ENCODE measurements around the gene CR1L.
"Not testable (repeated sequence)": the region's sequence is repeated elsewhere in the genome, so short reads cannot be mapped to it uniquely, and the experiment has no call there.

Gene CR1L

DNA sequence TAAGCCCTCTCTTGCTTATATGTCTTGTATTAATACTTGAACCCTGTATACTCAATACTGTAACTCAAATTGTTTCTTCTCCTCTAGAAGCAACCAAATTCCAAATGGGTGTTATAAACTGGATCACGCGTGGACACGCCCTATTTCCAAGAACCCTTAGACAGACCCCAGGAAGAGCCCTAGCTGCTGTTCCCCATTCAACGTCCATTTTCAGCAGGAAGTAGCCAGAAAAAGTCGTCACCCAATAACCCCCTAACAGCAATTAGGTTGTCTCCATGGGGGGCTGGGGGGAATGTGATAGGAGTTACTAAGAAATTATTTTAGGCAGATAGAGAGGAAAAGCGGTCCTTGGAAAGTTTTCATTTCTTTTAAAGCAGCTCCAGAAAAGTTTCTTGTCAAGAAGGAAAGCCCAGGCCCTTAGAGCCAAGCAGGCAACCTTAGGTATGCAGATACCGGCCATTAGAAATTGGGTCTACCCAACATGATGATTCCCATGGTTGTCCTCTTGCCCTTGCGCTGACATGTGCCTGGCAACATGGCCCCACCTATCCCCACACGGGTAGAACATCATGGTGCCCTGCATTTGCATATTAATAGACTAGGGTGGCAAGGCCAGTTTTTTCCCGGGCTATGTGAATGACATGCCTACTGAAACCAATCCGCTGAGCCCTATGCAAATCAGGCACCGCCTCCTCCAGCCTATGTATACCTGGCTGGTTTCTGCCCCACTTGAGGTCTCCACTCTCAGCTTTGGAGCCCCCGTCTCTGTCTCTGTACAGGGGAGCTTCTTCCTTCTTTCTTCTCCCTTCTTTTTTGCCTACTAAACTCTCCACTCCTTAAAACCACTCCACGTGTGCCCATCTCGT, 102.9 kb downstream of the CR1L start:
- no peak for DNase-seq

- DNase-seq, result no peak
Observed at GRCh38 chr1:207748737-207749528, 104.0 kb downstream of the CR1L start.

GRCh38 chr1:207750631-207751305, 105.8 kb downstream of the CR1L start:
- no peak for DNase-seq

- not testable (repeated sequence) for DNase-seq
Observed at GRCh38 chr1:207751463-207751789, 106.5 kb downstream of the CR1L start.

DNA sequence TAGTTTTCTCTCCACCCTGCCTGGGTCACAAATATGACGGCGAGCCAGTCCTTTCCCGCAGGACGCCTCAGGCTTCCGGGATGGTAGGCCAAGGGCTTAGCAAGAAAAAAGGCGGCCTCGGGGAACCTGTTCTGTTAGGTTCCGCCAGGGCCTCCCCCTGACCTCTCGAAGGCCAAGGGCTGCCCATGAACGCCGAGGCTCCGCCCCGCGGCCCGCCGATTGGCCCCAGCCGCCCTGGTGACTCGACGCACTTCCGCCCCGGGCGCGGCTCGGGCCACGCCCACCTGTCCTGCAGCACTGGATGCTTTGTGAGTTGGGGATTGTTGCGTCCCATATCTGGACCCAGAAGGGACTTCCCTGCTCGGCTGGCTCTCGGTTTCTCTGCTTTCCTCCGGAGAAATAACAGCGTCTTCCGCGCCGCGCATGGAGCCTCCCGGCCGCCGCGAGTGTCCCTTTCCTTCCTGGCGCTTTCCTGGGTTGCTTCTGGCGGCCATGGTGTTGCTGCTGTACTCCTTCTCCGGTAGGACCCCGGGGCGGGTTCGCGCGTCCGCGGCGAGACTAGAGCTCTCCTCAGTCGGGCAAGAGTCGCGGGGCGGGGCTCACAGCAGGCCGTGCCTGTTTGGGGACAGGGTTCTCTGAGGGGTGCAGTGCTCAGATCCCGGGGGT, 107.0 kb downstream of the CR1L start, which contains the start of gene CD46:
Gene CD46, plus strand, starts transcription at position 265 of the 666 bp plus-strand sequence. Its CDS starts 159 bp downstream, at position 424.
- DNase-seq, result peak; percentile 97

DNA sequence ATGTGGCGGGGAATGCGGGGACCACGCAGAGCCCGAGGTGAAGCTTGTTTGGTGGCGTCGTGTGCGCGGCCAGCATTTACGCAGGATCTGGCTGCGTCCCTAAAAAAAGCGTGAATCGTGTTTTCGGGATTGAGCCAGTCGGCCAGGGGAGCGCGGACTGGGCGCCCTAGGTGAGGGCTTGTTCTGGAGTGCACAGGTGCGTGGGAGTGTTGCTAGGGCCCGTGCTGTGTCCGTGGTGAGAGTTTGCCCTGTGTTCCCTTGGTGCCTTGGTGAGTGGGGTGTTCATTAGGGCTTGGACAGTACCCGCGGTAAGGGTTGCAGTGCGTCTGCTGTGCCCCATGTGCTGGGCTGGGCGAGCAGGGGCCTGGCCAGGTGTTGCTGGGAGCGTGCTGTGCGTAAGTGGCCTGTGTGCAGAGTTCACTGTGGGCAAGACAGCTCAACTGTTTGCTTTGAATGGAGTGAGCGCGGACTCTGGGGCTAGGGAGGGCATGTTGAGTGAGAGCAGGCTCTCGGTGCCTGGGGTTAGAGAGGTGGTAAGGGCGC, 107.6 kb downstream of the CR1L start:
- no peak for DNase-seq

DNA sequence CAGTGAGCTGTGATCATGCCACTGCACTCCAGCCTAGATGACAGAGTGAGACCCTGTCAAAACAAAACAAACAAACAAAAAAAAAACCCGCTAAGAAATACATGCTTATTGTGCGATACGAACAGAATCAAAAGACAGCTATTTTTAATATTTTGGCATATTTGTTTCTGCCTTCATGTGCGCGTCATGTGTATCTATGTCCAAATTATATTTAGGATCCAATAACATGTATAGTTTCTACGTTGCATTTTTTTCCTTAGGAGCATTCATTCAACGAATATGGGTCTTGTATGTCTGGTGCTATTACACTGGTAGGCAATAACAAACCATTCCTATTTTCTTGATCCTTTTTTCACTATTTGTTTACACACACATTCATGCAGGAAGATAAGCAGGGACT, 108.7 kb downstream of the CR1L start:
- no peak for DNase-seq

- DNase-seq, result no peak
Observed at GRCh38 chr1:207754011-207754410, 109.1 kb downstream of the CR1L start.

- DNase-seq, result no peak
Observed at GRCh38 chr1:207754974-207755700, 110.2 kb downstream of the CR1L start.

DNA sequence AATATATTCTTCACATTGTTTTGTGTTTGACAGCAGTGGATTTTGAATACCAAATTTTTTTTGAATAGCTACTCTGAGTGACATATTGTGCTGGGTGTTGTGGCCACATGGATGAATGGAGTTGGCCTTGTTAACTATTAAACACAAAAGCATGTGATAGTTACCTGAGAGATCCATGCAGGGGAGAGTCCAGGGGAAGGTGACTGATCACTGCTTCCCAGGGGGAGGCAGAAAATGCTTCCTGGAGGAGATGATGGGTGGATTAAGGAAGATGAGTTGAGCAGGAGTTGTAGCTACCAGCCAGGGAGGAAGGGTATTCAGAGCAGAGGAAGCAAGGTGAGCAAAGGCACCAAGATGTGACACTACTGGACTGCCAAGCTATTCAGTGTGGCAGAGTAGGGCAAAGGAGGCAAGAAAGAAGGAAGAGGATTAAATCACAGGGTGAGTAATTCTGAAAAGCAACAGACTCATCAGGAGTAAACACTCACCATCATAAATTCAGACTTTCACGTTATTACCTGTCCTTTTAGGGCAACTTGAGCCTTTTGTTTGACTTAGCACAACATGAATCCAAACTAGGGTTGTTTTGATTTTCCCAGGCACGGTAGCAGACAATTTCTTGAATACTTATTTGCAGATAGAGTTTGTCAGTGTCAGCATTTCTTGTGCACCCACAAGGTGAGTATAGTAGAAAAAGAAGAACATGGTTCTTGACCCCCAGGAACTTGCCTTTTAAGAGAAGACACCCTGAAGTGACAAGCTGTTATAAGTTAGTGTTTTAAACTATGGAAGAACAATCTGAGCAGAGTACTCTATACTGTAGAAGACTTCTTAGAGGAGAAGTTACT, 111.1 kb downstream of the CR1L start:
- DNase-seq, result no peak

GRCh38 chr1:207762622-207763021, 117.7 kb downstream of the CR1L start:
- no peak for DNase-seq

- no peak for DNase-seq
Observed at GRCh38 chr1:207763091-207763490, 118.2 kb downstream of the CR1L start.

GRCh38 chr1:207763972-207764371, 119.0 kb downstream of the CR1L start:
- no peak for DNase-seq

DNA sequence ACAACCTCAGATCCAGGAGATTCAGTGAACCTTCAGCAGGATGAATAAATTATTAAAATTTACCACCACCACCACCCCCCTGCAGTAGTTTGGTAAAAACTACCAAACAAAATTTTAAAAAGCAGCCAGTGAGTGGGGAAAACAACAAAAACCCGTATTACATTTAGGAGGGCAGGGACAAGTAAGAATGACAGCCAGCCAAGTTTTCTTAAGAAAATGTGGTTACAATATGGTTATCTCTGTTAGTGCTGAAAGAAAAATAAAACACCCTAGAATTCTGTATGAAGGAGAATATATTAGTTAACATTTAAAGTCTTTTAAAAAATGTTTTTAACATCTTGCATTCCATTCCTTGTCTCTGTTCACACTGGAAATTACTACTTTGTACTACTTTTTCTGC, 121.6 kb downstream of the CR1L start:
- no peak for DNase-seq

DNA sequence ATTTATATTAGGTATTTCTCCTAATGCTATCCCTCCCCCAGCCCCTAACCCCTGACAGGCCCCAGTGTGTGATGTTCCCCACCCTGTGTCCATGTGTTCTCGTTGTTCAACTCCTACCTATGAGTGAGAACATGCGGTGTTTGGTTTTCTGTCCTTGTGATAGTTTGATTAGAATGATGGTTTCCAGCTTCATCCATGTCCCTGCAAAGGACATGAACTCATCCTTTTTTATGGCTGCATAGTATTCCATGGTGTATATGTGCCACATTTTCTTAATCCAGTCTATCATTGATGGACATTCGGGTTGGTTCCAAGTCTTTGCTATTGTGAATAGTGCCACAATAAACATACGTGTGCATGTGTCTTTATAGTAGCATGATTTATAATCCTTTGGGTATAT, 125.6 kb downstream of the CR1L start:
- DNase-seq, result not testable (repeated sequence)

All from KG1 (cell line).